ENCODE measurements around the gene ERN2. TPM values are rescaled to one million over a fixed set of nuclear protein-coding genes. Genes with fewer than 3 reads are reported as not detected.

ERN2 gene
- total RNA-seq, 1 donor, result not detected

DNA sequence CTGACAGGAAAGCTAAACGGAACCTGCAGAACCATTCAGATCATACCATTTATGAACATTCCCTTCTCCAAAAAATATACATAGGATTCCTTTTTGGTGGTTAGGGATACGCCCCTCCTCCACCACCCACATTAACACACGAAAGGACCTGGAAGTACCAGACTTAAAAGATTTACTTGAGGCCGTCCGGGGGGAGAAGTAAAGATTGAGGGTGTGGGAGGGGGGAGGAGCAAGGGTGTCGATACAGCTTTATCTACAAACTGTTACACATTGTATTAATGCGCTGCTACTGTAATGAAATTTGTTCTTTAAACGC is 72.4 kb downstream of the ERN2 start:
- peaks cover 4% of the 10 kb centered on the region for H4K20me1 ChIP-seq (ENCODE audit: insufficient read depth, low read length)
- peak overlapping the region; percentile 87 for H3K27ac ChIP-seq (ENCODE audit: low read depth, low read length)
- H2AFZ ChIP-seq (ENCODE audit: low read length), result peak overlapping the region; percentile 97
- DNase-seq (ENCODE audit: insufficient read length, low spot score, missing footprints), result peak; percentile 43
- peak overlapping the region; percentile 88 for H3K4me2 ChIP-seq (ENCODE audit: insufficient read depth, low read length)
- peaks cover 15% of the 10 kb centered on the region for H3K4me1 ChIP-seq (ENCODE audit: insufficient read depth, low read length)
- TF ChIP-seq, protein P1, sequence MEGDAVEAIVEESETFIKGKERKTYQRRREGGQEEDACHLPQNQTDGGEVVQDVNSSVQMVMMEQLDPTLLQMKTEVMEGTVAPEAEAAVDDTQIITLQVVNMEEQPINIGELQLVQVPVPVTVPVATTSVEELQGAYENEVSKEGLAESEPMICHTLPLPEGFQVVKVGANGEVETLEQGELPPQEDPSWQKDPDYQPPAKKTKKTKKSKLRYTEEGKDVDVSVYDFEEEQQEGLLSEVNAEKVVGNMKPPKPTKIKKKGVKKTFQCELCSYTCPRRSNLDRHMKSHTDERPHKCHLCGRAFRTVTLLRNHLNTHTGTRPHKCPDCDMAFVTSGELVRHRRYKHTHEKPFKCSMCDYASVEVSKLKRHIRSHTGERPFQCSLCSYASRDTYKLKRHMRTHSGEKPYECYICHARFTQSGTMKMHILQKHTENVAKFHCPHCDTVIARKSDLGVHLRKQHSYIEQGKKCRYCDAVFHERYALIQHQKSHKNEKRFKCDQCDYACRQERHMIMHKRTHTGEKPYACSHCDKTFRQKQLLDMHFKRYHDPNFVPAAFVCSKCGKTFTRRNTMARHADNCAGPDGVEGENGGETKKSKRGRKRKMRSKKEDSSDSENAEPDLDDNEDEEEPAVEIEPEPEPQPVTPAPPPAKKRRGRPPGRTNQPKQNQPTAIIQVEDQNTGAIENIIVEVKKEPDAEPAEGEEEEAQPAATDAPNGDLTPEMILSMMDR (IDR thresholded peaks at IDR 0.05; ENCODE audit: extremely low read depth, low read depth, low read length), result no peak
- no peaks in the 10 kb centered on the region for H3K27me3 ChIP-seq (ENCODE audit: insufficient read depth, low read length)
- H3K36me3 ChIP-seq (ENCODE audit: insufficient read depth, low read length), result peaks cover 46% of the 10 kb centered on the region
- H3K4me3 ChIP-seq (ENCODE audit: insufficient read depth, low read length), result peak overlapping the region; percentile 100
- peaks cover 55% of the 10 kb centered on the region for H3K79me2 ChIP-seq (ENCODE audit: insufficient read depth, low read length)
- no peaks in the 10 kb centered on the region for H3K9me3 ChIP-seq (ENCODE audit: low read depth, low read length)

Other genes with a start within 250 kb of the ERN2 start
- gene GGA2, start 202.7 kb downstream of the ERN2 start, total RNA-seq, result 18.1 and 26.2 TPM in 2 replicates
- gene EARS2, start 155.9 kb downstream of the ERN2 start, total RNA-seq, result 26.8 and 32.6 TPM in 2 replicates
- 94.3 and 109 TPM in 2 replicates for gene UBFD1, start 155.5 kb downstream of the ERN2 start, total RNA-seq
- gene NDUFAB1, start 116.9 kb downstream of the ERN2 start, total RNA-seq, result 43.1 and 50.7 TPM in 2 replicates
- 14.8 and 15.9 TPM in 2 replicates for gene PALB2, start 71.9 kb downstream of the ERN2 start, total RNA-seq
- gene DCTN5, start 71.8 kb downstream of the ERN2 start, total RNA-seq, result 35.4 and 35.5 TPM in 2 replicates
- 2.2 and 3.5 TPM in 2 replicates for gene PLK1, start 34.3 kb downstream of the ERN2 start, total RNA-seq
- not detected in 2 replicates for gene CHP2, start 41.8 kb upstream of the ERN2 start, total RNA-seq
- gene PRKCB, start 122.8 kb upstream of the ERN2 start, total RNA-seq, result under 0.01 TPM in 2 replicates

Data from osteoblast (primary cell).